Measurements from ENCODE around the gene YWHAG. TPM values are rescaled to one million over a fixed set of nuclear protein-coding genes. Genes with fewer than 3 reads are reported as not detected.

The YWHAG gene
- total and polyA plus RNA-seq, 9 of the 15 experiments (the other 6 are each of a cell fraction or from before 2014, with no cell fraction given): 30.4 to 246 (median 94.5) TPM

- TF ChIP-seq CBX3 (IDR thresholded peaks at IDR 0.05; ENCODE audit: borderline replicate concordance in 1 of 2, low read length in 2 of 2) (peak in 1 of 2 experiments; percentile 16; a peak in 1 of 3 replicates), XRCC4 (IDR thresholded peaks at IDR 0.05; ENCODE audit: extremely low read depth, insufficient read depth, insufficient read length) (no peak), POLR2AphosphoS5 (IDR thresholded peaks at IDR 0.05; ENCODE audit: control insufficient read depth, insufficient read depth, low read depth, low read length) (peak; percentile 80), KHSRP (IDR thresholded peaks at IDR 0.05) (no peak), HNRNPUL1 (IDR thresholded peaks at IDR 0.05; ENCODE audit: low read length) (no peak), PHTF2 (CRISPR knock-in tag; IDR thresholded peaks at IDR 0.05) (no peak), ZKSCAN1 (IDR thresholded peaks at IDR 0.05; ENCODE audit: low read depth, low read length) (no peak), ZNF146 (CRISPR knock-in tag; IDR thresholded peaks at IDR 0.05; ENCODE audit: unreplicated experiment) (no peak), MCM3 (IDR thresholded peaks at IDR 0.05) (no peak), CEBPZ (IDR thresholded peaks at IDR 0.05; ENCODE audit: borderline replicate concordance, low read depth, low read length) (no peak), ZNF778 (CRISPR knock-in tag; IDR thresholded peaks at IDR 0.05) (no peak), ZNF740 (CRISPR knock-in tag; IDR thresholded peaks at IDR 0.05) (peak; percentile 54; the same call in 1 of the 2 replicates), ZNF740 (tag; IDR thresholded peaks at IDR 0.05) (no peak), RUNX1 (IDR thresholded peaks at IDR 0.05; ENCODE audit: low read depth) (no peak), PPARD (CRISPR knock-in tag; IDR thresholded peaks at IDR 0.05) (no peak), ZNF717 (CRISPR knock-in tag; IDR thresholded peaks at IDR 0.05) (no peak), NELFE (IDR thresholded peaks at IDR 0.05; ENCODE audit: insufficient read depth, insufficient read length) (peak; percentile 38), NFRKB (IDR thresholded peaks at IDR 0.05; ENCODE audit: low read depth) (no peak), HOXB6 (CRISPR knock-in tag; IDR thresholded peaks at IDR 0.05; ENCODE audit: borderline replicate concordance) (no peak), U2AF1 (optimal IDR thresholded peaks at IDR 0.05; ENCODE audit: low read depth, low read length) (no peak), CREB3 (tag; conservative IDR thresholded peaks at IDR 0.05; ENCODE audit: low read depth) (no peak), ETV6 (IDR thresholded peaks at IDR 0.05; ENCODE audit: borderline replicate concordance in 1 of 2, low read depth in 2 of 2, low read length in 1 of 2) (no peak), ETV6 (CRISPR knock-in tag; IDR thresholded peaks at IDR 0.05; ENCODE audit: borderline replicate concordance) (peak; percentile 43; the same call in 1 of the 2 replicates), NCOA2 (IDR thresholded peaks at IDR 0.05; ENCODE audit: partially characterized antibody in 2 of 2) (no peak)
Observed at GRCh38 chr7:76302347-76303201, 56.2 kb downstream of the YWHAG start, which contains the start of gene HSPB1 (continued).
